Duodenal mucosa (tissue), 2 donors: ENCODE results near the gene KCNJ10.

Experiments used
- H3K27ac ChIP-seq: one replicate; pipeline ENCODE4 v1.7.0; 2013; ENCODE audit warnings: low read depth, low read length
- H3K27me3 ChIP-seq, 2 donors: one replicate each; pipeline ENCODE4 v1.7.0; 2013; ENCODE audit warnings: low read length in 2 of 2, control low read depth in 1 of 2; ENCODE audit not compliant: insufficient read depth in 2 of 2, control insufficient read depth in 1 of 2
- H3K36me3 ChIP-seq, 2 donors: one replicate each; pipeline ENCODE4 v1.7.0; 2013; ENCODE audit warnings: low read length in 2 of 2, control low read depth in 1 of 2; ENCODE audit not compliant: insufficient read depth in 2 of 2, control insufficient read depth in 1 of 2
- H3K4me1 ChIP-seq, 2 donors: one replicate each; pipeline ENCODE4 v1.7.0; 2013; ENCODE audit warnings: low read length in 2 of 2, control low read depth in 1 of 2; ENCODE audit not compliant: insufficient read depth in 2 of 2, control insufficient read depth in 1 of 2
- H3K4me3 ChIP-seq, 2 donors: one replicate each; pipeline ENCODE4 v1.7.0; 2013; ENCODE audit warnings: low read length in 2 of 2, low read depth in 1 of 2
- H3K9ac ChIP-seq, 2 donors: one replicate each; pipeline ENCODE4 v1.7.0; 2013; ENCODE audit warnings: low read length in 2 of 2, low read depth in 1 of 2
- H3K9me3 ChIP-seq, 2 donors: one replicate each; pipeline ENCODE4 v1.7.0; 2013; ENCODE audit warnings: low read length in 2 of 2, control low read depth in 1 of 2; ENCODE audit not compliant: control insufficient read depth in 1 of 2

The KCNJ10 gene

DNA sequence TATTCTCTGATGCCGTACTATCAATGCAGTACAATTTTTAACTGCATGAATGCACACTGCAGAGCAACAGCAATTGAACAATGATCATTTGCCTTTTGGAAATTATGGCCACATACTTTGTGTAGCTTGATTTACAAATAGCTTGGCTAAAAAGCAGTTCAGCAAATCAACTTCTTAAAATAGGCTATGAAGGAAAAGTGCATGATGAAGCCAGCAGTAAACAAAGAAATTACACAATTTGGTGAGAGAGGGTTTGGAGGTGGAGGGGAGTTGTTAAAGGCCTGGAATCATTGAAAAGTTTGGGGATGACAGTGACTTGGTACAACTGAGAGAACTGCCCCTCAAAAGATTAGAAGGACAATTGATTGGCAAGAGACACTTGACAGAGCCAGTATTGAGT lies 44.6 kb downstream of the KCNJ10 start:
- peaks cover 0 to 4% of the 10 kb centered on the region in 2 donors for H3K36me3 ChIP-seq
- no peaks in the 10 kb centered on the region for H3K27me3 ChIP-seq
- H3K4me3 ChIP-seq, result no peak overlapping the region
- H3K27ac ChIP-seq, result no peak overlapping the region
- H3K9ac ChIP-seq, result no peak overlapping the region
- no peaks in the 10 kb centered on the region for H3K9me3 ChIP-seq
- peaks cover 19 to 36% of the 10 kb centered on the region in 2 donors for H3K4me1 ChIP-seq

DNA sequence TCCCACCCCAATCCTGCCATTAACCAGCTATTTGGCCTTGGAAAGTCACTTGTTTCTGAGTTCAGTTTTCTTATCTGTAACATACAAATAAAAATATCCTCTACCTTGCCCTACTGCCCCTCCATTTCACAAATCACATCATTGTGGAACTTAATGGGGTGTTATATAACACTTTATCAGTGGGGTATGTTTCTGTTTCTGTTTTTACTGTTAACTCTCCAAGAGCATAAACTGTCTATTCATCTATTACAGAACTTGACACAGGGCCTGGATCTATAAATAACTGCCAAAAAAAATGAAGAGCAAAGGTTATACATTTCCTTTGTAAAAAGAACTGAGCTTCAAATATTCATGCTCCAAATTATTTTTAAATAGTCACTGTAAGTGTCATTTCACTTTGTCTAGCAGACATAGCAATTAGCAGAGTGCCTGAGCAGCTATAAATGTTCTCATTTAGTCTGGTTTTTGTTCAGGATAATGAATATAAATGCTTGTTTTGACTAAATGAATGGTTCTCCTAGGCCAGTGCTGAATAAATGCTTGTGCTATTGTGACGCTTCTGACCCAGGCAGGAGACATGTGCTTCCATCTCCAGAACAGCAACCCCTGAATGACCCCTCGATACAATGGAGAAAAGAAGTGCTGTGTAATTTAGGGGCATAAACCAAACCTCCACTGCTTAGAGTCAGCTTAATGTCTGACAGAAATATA lies 45.6 kb downstream of the KCNJ10 start:
- Histone ChIP-seq H3K4me3 (no peak overlapping the region), H3K4me1 (peaks cover 13 to 30% of the 10 kb centered on the region in 2 donors), H3K9ac (no peak overlapping the region), H3K27ac (no peak overlapping the region), H3K36me3 (peaks cover 0 to 4% of the 10 kb centered on the region in 2 donors), H3K9me3 (no peaks in the 10 kb centered on the region), H3K27me3 (no peaks in the 10 kb centered on the region)

DNA sequence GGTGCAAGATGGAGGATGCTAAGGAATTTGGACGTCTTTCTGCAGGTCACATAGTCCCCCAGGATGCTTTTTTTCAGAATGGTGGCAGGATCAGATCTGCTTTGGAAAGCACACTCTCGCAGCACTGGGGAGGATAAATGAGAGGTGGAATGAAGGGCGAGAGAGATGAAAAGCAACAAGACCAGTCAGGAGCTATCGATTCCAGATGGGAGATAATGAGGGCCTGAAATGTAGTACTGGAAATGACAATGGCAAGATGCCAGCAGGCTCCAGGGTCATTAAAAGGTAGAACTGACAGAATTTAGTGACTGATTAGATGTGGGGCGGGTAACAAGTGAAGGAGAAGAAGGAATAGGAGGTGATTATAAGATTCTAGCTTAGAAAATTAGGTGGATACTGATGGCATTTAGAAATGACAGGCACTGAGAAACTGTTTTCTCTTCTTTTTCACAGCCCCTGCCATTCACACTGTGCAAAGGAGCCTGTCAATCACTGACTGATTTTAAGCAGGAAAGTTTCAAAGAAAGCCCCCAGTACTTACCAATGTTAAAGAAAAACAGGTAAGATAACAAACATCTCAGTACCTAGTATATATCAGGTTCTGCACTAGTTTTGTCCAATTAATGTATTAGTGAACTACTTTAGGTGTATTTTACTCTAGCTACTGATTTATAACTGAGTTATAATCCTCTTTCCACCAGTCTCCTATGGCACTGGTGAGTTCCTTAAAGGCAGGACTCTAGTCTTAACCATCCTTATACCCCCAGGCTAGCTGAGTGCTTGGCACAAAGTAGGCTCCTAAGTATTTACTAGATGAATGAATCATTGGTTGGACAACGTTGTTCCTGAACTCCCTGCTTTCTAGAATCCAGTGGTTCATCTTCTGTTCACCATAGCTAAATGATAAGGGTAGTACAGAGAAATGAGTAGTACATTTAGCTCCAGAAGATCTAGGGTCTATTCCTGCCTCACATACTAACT lies 47.3 kb downstream of the KCNJ10 start:
- Histone ChIP-seq H3K27me3 (no peaks in the 10 kb centered on the region), H3K9me3 (no peaks in the 10 kb centered on the region), H3K36me3 (no peaks in the 10 kb centered on the region), H3K27ac (no peak overlapping the region), H3K4me3 (no peak overlapping the region), H3K9ac (no peak overlapping the region), H3K4me1 (peaks cover 13 to 25% of the 10 kb centered on the region in 2 donors)

DNA sequence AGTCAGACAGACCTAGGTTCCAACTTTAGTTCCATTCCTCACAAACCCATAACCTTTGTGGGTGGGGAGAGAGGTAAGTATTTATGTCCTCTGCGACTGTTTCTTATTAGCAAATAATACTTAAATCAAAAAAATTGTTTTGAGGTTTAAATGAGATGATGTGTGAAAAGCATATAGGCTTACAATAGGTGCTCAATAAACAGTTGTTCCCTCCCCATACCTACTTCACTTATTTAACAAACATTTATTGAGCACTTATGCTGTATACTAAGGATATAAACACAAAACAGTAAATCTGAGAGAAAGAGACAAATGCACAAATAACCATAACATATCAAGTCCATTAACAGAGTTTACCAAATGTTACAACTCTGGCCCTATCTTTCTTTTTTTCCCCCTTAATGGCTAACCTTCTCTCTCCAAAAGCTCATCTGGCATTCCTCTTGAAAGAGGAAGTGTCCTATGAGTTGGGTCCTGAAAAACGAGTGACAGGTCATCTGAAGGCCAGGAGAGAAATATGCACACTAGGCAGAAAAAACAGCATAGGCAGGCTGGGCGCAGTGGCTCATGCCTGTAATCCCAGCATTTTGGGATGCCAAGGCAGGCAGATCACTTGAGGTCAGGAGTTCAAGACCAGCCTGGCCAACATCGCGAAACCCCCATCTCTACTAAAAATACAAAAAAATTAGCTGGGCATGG lies 48.4 kb downstream of the KCNJ10 start:
- Histone ChIP-seq H3K9me3 (no peaks in the 10 kb centered on the region), H3K36me3 (no peaks in the 10 kb centered on the region), H3K4me3 (no peak overlapping the region), H3K4me1 (peaks cover 13 to 25% of the 10 kb centered on the region in 2 donors), H3K9ac (no peak overlapping the region), H3K27me3 (no peaks in the 10 kb centered on the region), H3K27ac (no peak overlapping the region)

GRCh38 chr1:160020196-160020595 lies 49.8 kb downstream of the KCNJ10 start:
- Histone ChIP-seq H3K9me3 (no peaks in the 10 kb centered on the region), H3K36me3 (no peaks in the 10 kb centered on the region), H3K9ac (no peak overlapping the region), H3K27ac (no peak overlapping the region), H3K4me3 (no peak overlapping the region), H3K27me3 (no peaks in the 10 kb centered on the region), H3K4me1 (peaks cover 13 to 25% of the 10 kb centered on the region in 2 donors)

GRCh38 chr1:160018900-160019299 lies 51.1 kb downstream of the KCNJ10 start:
- no peaks in the 10 kb centered on the region for H3K27me3 ChIP-seq
- H3K27ac ChIP-seq, result no peak overlapping the region
- H3K4me3 ChIP-seq, result no peak overlapping the region
- no peak overlapping the region for H3K9ac ChIP-seq
- no peaks in the 10 kb centered on the region for H3K9me3 ChIP-seq
- H3K36me3 ChIP-seq, result no peaks in the 10 kb centered on the region
- H3K4me1 ChIP-seq, result peaks cover 7 to 17% of the 10 kb centered on the region in 2 donors

GRCh38 chr1:160018347-160018746 lies 51.6 kb downstream of the KCNJ10 start:
- H3K9me3 ChIP-seq, result no peaks in the 10 kb centered on the region
- H3K9ac ChIP-seq, result no peak overlapping the region
- no peak overlapping the region for H3K4me3 ChIP-seq
- H3K27me3 ChIP-seq, result no peaks in the 10 kb centered on the region
- H3K36me3 ChIP-seq, result no peaks in the 10 kb centered on the region
- H3K27ac ChIP-seq, result no peak overlapping the region
- H3K4me1 ChIP-seq, result peaks cover 1 to 11% of the 10 kb centered on the region in 2 donors

DNA sequence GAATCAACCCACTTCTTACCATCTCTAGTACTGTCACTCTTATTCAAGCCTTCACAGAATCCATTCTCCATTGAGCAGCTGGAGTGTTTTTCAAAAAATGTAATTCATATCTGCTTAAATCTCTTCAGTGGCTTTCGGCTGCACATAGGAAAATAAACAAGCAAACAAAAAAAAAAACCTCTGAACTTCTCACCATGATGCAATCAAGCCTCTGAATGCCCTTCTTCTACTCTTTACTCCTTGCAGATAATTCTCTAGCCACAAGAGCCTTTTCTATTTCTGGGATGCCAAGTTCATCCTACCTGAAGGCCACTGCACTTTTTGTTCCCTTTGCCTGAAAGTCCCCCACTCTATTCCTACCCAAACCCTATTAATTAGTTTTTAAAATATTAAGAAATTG lies 52.4 kb downstream of the KCNJ10 start:
- Histone ChIP-seq H3K9ac (no peak overlapping the region), H3K36me3 (no peaks in the 10 kb centered on the region), H3K4me1 (peaks cover 0 to 4% of the 10 kb centered on the region in 2 donors), H3K27me3 (no peaks in the 10 kb centered on the region), H3K4me3 (no peak overlapping the region), H3K9me3 (no peaks in the 10 kb centered on the region), H3K27ac (no peak overlapping the region)

DNA sequence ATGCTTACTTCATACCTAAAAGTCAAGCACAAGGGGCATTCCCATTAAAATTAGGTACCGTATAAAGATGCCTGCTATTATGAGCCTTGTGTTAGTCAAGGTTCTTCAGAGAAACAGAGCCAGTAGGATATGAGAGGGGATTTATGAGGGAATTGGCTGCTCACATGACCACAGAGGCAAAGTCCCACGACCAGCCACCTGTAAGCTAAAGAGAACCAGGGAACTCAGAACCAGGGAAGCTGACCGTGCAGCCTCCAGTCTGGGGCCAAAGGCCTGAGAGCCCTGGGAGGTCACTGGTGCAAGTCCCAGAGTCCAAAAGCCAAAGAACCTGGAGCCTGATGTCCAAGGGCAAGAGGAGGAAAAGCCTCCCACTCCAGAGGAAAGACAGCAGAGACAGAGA lies 58.2 kb downstream of the KCNJ10 start:
- H3K36me3 ChIP-seq, result no peaks in the 10 kb centered on the region
- H3K4me3 ChIP-seq, result no peak overlapping the region
- H3K9me3 ChIP-seq, result no peaks in the 10 kb centered on the region
- no peaks in the 10 kb centered on the region for H3K27me3 ChIP-seq
- H3K4me1 ChIP-seq, result no peaks in the 10 kb centered on the region
- no peak overlapping the region for H3K9ac ChIP-seq
- no peak overlapping the region for H3K27ac ChIP-seq

GRCh38 chr1:160009801-160010200 lies 60.2 kb downstream of the KCNJ10 start:
- Histone ChIP-seq H3K9me3 (no peaks in the 10 kb centered on the region), H3K9ac (no peak overlapping the region), H3K4me3 (no peak overlapping the region), H3K27me3 (no peaks in the 10 kb centered on the region), H3K36me3 (no peaks in the 10 kb centered on the region), H3K27ac (no peak overlapping the region), H3K4me1 (peaks cover 5 to 9% of the 10 kb centered on the region in 2 donors)
